H1 (cell line): ENCODE results near the gene HSH2D. TPM values are rescaled to one million over a fixed set of nuclear protein-coding genes. Genes with fewer than 3 reads are reported as not detected.

Source experiments
- CBX8 ChIP-seq: fragments of 300-800, 300-1000 bp; sonication (generic); IDR thresholded peaks from 2 replicates; pipeline ENCODE4 v1.7.1; 2016; ENCODE audit warnings: low read depth, low read length, borderline replicate concordance
- KDM1A ChIP-seq: fragments of 200-600, 300-600 bp; sonication (generic); IDR thresholded peaks from 2 replicates; pipeline ENCODE4 v1.7.1; 2016; ENCODE audit warnings: mild to moderate bottlenecking, low read length, borderline replicate concordance
- NANOG ChIP-seq: IDR thresholded peaks from 2 replicates; pipeline ENCODE4 v1.6.1; 2011; ENCODE audit warnings: low read length, low read depth, mild to moderate bottlenecking, inconsistent platforms; ENCODE audit not compliant: insufficient read depth, poor library complexity, severe bottlenecking
- POLR2A ChIP-seq, 2 experiments: IDR thresholded peaks; 1 replicate in 1 of 2; 2 replicates in 1 of 2; pipeline ENCODE4 v1.6.1; 2011; ENCODE audit warnings: low read depth in 2 of 2, low read length in 2 of 2, mild to moderate bottlenecking in 2 of 2; ENCODE audit errors: control extremely low read depth in 1 of 2
- POU5F1 ChIP-seq: IDR thresholded peaks from 2 replicates; pipeline ENCODE4 v1.6.1; 2011; ENCODE audit warnings: low read depth, mild to moderate bottlenecking, low read length, moderate library complexity
- TBP ChIP-seq: IDR thresholded peaks from 2 replicates; pipeline ENCODE4 v1.6.1; 2011; ENCODE audit warnings: low read depth, low read length, improper control_type of control experiment
- TCF12 ChIP-seq: IDR thresholded peaks from 2 replicates; pipeline ENCODE4 v1.6.1; 2011; ENCODE audit warnings: low read depth, mild to moderate bottlenecking, low read length
- polyA plus RNA-seq, 7 experiments: library from polyadenylated mRNA; depleted of rRNA in 3 of 7; stranded (reverse) in 5 of 7; unstranded in 2 of 7; fragments of >200 nt in 5 of 7; fragments of 200-250 nt in 2 of 7; gene quantifications; 1 replicate in 5 of 7; 2 replicates in 1 of 7; 4 replicates in 1 of 7; pipeline versions ENCODE4 v1.2.1 to v1.2.3, GENCODE V29; 2011 to 2013; ENCODE audit warnings: missing spikeins in 2 of 7, mixed read lengths in 2 of 7
- total RNA-seq: library from RNA; stranded (reverse); fragmentation: NEBNext Ultra II Directional; extraction: Animal tissue kit (Norgen Biotek cat#: 25700); gene quantifications from 2 replicates; pipeline ENCODE4 v1.2.1, GENCODE V29; 2021

HSH2D gene
- total and polyA plus RNA-seq, 2 of the 8 experiments (the other 6 are each of a cell fraction or from before 2014, with no cell fraction given): 0.67 to 1.6 TPM

DNA sequence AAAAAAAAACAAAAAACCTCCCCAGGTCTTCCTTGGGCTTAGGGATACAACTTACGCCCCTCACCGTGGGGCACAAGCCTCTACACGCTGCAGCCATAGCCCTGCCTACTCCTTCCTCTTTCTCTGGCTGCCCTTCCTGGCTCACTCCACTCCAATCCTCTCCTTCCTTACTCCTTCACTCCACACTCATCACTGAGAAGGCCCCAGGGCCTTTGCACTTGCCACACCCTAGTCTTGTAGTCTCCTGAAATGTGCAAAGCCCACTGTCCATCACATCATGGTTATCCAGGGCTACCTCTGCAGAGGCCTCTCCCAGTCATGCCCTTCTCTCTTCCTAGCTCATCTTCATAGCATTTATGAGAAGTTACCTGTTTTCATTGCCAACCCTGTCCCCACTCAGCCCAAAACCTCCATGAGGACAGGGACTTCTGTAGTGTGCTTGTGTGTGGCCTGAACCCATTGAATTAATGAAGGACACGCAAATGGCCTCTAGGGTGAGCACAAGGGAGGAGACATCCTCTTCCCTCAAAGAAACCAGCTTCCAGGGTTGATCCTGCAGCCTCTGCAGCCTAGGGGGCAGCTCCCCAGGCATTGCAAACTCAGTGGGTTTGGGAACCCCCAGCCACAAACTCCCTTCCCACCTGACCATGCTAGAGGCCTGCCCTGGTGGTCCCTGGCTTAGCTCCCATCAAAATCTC is 7.9 kb upstream of the HSH2D start (continued):
- TF ChIP-seq TBP (no peak), TCF12 (no peak), POLR2A (IDR thresholded peaks at IDR 0.05; ENCODE audit: control extremely low read depth in 1 of 2, low read depth in 2 of 2, low read length in 2 of 2) (0 out of 3 replicates have a peak, but pooled peaks of 1 of the 2 experiments have one; percentile 10), KDM1A (no peak), POU5F1 (no peak), CBX8 (no peak), NANOG (no peak)
